NCI-H2029 (cell line): ENCODE data around the gene NDUFB6.
"Not testable (repeated sequence)": the region's sequence is repeated elsewhere in the genome, so short reads cannot be mapped to it uniquely, and the experiment has no call there.

Source experiments
- DNase-seq: peaks from one replicate; lab custom pipeline; 2025; lab: John Stamatoyannopoulos, UW

NDUFB6 gene

DNA sequence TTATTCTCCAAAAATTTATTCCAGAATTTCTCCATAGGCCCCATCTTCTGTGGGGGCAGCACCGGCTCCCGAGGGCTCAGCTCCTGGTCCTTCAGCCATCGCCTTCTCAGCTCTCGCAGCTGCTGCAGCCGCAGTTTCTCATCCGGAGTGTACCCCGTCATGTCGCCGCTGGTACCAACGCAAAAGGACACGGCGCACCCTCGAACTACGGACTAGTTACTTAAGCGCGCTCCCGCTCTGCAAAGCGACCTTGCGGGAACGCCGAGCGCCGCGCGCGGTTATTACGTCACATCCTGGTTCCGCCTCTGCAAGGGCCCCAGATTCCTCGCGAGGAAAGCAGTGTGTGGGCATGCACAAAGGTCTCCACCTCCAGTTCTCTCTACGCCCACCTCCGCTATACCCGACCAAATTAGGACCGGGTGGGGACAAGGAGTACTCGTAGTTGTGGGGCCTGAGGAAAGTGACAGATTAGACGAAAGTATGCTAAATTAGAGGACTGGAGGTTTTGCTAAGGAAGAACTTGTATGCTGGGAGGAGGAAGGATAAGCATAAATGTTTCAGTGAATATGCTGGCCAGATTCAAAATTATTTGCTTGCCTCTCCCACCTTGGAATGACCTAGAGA lies at the start of gene NDUFB6:
TSS of gene NDUFB6 (minus strand) at position 260 of the 624 bp plus-strand sequence. CDS start at position 161, 99 bp downstream.
- peak; percentile 91 for DNase-seq

DNA sequence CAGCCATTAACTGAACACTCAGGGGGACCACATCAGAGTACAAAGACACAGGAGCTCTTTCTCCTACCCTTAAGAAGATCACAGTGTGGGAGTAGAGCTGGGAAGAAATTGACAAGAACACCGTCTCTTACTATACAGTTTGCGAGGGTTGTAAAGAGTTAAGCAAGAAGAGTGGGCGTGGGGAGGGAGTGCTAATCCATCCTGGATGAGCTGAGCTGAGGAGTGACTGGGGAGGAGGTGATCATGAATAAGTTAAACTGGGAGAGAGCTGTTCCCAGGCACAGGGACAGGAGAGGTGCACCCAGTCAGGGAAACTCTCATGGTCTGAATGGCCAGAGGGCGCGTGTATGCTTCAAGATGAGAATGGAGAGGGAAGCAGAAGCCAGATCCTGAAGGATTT lies 45.3 kb upstream of the NDUFB6 start:
- no peak for DNase-seq

DNA sequence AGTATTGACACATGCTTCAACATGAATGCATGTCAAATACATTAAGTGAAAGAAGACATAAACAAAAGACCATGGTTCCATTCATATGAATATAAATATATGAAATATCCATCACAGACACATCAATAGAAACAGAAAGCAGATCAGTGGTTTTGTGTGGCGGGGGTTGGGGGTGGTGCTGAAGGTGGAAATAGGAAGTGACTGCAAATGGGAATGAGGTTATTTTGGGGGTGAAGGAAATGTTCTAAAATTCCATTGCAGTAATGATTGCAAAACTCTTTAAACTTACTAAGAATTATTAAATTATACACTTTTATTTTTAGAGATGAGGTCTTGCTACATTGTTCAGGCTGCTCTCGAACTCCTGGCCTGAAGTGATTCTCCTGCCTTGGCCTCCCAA lies 33.9 kb upstream of the NDUFB6 start:
- DNase-seq: no peak

DNA sequence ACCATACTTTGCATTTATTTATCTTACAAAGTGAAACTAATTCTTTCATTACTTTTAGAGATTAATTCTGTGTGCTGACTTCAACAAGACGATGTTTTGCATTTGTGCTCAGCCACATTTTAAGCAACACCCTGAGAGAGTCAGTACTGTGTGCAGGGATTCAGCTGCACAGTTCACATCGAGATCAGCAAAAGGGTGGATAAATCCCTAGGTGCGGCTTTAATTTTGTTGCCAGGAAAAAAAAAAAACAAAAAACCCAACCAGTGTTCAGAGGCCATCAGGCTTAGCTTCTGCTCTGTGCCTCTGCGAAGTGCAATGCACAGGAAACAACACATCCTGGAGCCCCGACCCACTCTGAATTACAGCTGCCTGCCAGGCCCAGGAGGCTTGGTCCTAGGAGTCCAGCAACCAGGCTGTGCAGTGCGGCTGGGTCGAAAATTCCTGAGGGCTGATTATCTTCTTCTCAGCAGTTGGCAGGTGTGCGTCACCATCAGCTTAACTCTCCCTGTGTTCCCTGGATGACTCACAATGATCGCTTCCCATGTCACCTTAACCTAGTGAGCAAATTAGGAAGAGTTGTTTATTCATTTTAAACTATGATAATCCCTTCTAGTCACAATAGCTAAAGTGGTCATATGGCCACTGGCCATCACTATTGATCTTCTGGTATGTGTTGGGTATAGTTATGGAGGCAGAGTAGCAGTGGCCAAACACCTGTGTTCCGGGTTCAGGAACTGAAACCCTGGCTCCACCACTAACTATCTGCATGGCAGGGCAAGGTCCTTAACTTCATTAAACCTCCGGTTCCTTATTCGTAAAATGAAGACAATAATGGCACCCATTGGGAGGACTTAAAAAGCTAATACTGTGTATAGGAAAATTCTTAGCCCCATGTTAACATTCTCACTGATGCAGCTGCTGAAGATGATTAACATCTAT lies 31.2 kb upstream of the NDUFB6 start:
- DNase-seq: no peak

- DNase-seq: not testable (repeated sequence)
These were observed 26.1 kb upstream of the NDUFB6 start for GRCh38 chr9:32599021-32599420.

GRCh38 chr9:32596936-32597335 lies 24.0 kb upstream of the NDUFB6 start:
- DNase-seq: no peak

DNA sequence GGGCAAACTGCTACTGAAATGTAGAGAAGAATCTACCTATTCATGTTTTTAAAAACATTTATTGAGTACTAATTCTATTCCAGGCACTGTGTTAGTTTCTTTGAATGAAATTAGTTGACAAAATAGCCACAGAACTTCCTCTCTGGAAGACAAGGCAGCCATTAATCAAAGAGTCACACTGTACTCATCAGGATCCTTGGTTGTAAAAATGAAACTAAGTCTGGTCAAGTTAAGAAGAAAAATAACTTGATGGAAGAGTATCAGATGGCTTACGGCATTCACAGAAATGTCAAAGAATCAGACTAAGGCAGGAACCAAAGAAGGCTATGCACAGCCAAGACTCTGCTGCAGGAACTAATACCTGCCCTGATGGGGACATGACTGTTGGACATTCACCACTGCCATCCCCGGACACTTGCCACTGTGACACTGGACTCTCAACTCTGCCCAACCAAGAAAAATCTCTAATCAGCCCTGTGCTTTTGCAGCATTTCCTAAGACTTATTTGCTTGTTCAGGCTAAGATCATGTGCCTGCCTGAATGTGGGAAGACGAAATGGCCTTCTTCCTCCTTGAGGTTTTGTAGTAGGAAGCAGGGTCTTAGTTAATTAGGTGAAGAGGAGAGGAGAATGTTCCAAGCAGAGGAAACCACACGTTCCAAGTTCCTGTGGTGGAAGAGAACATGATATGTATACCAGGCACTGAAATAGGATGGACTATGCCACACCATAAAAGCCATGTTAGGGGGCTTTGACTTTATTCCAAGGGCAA lies 23.3 kb upstream of the NDUFB6 start:
- DNase-seq: no peak

GRCh38 chr9:32590898-32591297 lies 17.9 kb upstream of the NDUFB6 start:
- no peak for DNase-seq

DNA sequence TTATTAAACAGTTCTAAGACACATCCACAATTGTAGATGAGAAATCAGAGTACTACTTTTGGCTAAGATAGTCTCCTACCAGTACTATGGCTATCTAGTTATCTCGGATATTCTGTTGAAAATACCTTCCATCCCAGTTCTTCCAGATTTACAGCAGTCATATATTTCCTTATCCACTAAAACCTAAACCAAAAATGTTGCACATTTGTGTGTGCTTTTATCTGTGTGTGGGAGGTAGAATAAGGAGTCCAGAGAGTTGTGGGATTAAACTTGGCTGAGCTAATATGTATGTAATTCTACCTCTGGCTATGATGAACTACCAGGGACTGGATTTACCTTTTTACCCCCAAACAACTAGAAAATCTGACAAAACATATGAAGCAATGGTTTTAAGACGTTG lies 17.5 kb upstream of the NDUFB6 start:
- DNase-seq: no peak

DNA sequence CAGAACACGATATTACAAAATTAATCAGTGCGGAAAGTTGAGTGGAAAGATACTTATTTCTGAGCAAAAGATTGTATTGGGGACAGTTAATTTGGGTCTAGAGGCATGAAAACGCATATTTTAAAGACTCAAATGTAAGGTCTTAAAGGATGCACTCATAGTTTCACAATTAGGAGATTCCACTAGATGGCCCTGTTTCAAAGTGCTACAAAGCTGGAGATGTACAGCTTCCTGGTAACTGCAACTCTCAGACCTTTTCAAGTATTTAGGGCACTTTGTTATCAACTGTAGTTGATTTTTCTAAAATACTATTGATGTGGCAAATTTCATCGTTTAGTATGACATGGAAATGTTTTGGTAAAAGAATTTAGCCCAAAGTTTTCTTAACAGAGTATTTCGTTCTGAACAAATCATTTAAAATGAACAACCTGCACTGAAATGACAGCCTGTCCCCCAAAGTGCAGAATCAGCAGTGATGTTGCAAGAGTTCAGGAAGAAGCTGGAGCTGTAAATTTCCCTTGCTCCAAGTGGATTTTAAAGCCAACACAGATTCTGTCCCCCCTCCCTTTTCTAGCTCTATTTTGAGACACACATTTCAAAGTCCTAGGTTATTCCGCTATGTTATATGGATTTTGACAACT lies 16.2 kb upstream of the NDUFB6 start:
- no peak for DNase-seq

DNA sequence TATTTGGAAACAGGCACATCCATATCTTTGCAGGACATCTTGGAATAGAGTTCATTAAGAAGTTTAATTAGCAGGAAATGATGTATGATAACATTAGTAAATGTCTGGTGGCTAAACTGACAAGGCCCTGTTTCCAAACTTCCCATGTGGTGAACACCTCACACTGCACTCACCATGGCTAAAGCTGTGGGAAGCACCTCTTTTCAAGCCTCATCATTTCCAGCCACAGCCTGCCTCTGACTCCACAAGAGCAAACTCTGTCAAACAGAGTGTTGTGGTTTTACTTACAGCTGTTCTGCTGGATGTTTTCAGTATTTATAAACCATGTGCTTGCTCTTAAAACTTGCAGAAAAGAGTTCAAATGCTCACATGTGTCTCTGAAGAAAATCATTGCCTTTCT lies 14.9 kb upstream of the NDUFB6 start:
- DNase-seq: no peak

GRCh38 chr9:32584784-32585183 lies 11.8 kb upstream of the NDUFB6 start:
- DNase-seq: no peak

DNA sequence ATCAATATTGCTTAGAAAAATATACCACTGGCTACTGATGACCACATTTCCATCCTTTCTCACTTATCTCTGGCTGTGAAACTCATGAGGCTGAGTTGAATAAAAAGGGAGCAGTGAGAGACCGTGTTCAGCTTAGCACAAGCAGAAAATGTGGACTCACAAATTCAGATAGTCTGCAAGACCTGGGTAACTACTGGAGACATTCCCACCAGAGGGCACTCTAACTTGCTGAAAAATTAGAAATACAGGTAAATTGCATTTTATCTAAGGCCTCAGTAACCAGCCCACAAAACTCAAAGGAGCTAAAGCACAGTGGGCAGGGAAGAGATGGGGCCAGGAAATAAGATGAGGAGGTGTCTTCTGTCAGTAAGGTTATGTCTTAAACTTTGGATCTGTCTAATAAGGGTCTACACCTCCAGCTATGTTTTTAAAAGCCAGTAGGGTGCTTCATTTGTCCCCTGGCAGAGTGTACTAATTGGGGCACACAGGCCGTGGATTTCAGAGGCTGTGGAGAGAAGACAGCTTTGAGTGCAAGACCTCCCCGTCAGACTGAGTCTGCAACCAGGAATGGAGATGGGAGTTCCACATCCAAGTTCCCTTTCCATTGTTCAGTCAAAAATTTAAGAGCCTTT lies 8.7 kb upstream of the NDUFB6 start:
- DNase-seq: peak; percentile 8

GRCh38 chr9:32580631-32581300 lies 7.8 kb upstream of the NDUFB6 start:
- no peak for DNase-seq

- DNase-seq: peak; percentile 55
These were observed 6.9 kb upstream of the NDUFB6 start for GRCh38 chr9:32579706-32580331.

- DNase-seq: no peak
These were observed 6.0 kb upstream of the NDUFB6 start for GRCh38 chr9:32578976-32579375.

- DNase-seq: no peak
These were observed 4.4 kb upstream of the NDUFB6 start for GRCh38 chr9:32577316-32577715.

DNA sequence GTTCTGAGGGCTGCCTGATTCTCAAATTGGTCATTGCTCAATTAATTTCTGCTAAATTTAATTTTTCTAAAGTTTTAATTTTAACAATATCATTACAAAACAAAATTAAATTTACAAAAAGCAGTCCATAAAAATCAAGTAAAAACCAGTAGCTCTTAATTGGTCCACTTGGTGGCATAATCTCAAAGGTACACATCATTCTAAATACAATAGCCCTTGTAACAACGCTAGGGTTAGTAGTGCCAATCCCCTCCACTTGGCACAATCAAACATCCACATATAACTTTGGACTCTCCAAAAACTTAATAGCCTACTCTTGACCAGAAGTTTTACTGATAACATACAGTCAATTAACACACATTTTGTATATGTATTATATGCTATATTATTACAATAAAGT lies 1.9 kb upstream of the NDUFB6 start:
- DNase-seq: no peak

GRCh38 chr9:32573821-32574220 lies 862 bp upstream of the NDUFB6 start:
- no peak for DNase-seq
